ENCODE measurements around the gene ANKAR.
A peak's percentile ranks its signal among the peaks of the same experiment; 100 is the strongest.
"Not testable (repeated sequence)": the region's sequence is repeated elsewhere in the genome, so short reads cannot be mapped to it uniquely, and the experiment has no call there.

ANKAR gene

GRCh38 chr2:189674374-189675112 lies at the start of gene ANKAR:
TSS of gene ANKAR (plus strand) at chr2:189674670. CDS start at chr2:189676491, 1,821 bp downstream.
- peak; percentile 88 for DNase-seq

- DNase-seq: no peak
Measured at GRCh38 chr2:189625636-189626035, 48.8 kb upstream of the ANKAR start.

- DNase-seq: no peak
Measured at GRCh38 chr2:189627789-189628188, 46.7 kb upstream of the ANKAR start.

GRCh38 chr2:189628817-189629530 lies 45.5 kb upstream of the ANKAR start:
- DNase-seq: no peak

- no peak for DNase-seq
Measured at GRCh38 chr2:189629531-189630453, 44.7 kb upstream of the ANKAR start.

- DNase-seq: no peak
Measured at GRCh38 chr2:189631849-189632248, 42.6 kb upstream of the ANKAR start.

- DNase-seq: no peak
Measured at GRCh38 chr2:189633392-189633811, 41.1 kb upstream of the ANKAR start.

GRCh38 chr2:189635353-189635752 lies 39.1 kb upstream of the ANKAR start:
- no peak for DNase-seq

- DNase-seq: no peak
Measured at GRCh38 chr2:189638301-189639006, 36.0 kb upstream of the ANKAR start.

- DNase-seq: no peak
Measured at GRCh38 chr2:189639007-189639609, 35.4 kb upstream of the ANKAR start.

- DNase-seq: no peak
Measured at GRCh38 chr2:189641002-189641401, 33.5 kb upstream of the ANKAR start.

GRCh38 chr2:189641590-189641989 lies 32.9 kb upstream of the ANKAR start:
- DNase-seq: no peak

- no peak for DNase-seq
Measured at GRCh38 chr2:189646521-189646920, 27.9 kb upstream of the ANKAR start.

GRCh38 chr2:189648846-189649509 lies 25.5 kb upstream of the ANKAR start:
- DNase-seq: no peak

- no peak for DNase-seq
Measured at GRCh38 chr2:189651284-189651683, 23.2 kb upstream of the ANKAR start.

GRCh38 chr2:189653464-189653863 lies 21.0 kb upstream of the ANKAR start:
- not testable (repeated sequence) for DNase-seq

GRCh38 chr2:189654641-189655040 lies 19.8 kb upstream of the ANKAR start:
- no peak for DNase-seq

- peak; percentile 28 for DNase-seq
Measured at GRCh38 chr2:189657867-189658266, 16.6 kb upstream of the ANKAR start.

GRCh38 chr2:189658306-189659212 lies 15.9 kb upstream of the ANKAR start:
- DNase-seq: peak; percentile 40

GRCh38 chr2:189659734-189660133 lies 14.7 kb upstream of the ANKAR start:
- DNase-seq: no peak

- no peak for DNase-seq
Measured at GRCh38 chr2:189660803-189661147, 13.7 kb upstream of the ANKAR start.
